ENCODE results near the gene RAB3IP.
"Not testable (repeated sequence)": the region's sequence is repeated elsewhere in the genome, so short reads cannot be mapped to it uniquely, and the experiment has no call there.

RAB3IP gene

DNA sequence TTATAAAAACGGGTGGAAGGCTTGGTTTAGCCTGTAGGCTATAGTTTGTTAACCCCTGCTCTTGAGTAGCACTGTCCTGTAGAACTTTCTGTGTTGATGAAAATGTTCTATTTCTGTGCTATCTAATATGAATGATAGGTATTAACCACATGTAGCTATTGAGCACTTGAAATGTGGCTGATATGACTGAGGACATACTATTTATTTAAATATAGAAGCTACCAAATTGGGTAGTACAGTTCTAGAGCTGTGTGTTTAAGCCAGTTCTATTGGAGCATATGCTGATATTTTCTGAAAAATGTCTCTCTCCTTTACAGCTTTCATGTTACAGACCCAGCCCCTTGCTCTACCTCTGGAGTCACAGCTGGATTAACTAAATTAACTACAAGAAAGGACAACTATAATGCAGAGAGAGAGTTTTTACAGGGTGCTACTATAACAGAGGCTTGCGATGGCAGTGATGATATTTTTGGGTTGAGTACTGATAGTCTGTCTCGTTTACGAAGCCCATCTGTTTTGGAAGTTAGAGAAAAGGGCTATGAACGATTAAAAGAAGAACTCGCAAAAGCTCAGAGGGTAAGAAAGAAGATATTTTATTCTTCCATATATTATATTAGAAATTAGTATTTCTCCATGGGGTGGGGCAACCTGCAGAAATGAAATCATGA, 17.6 kb downstream of the RAB3IP start:
- no peak for DNase-seq

GRCh38 chr12:69758105-69758504, 19.4 kb downstream of the RAB3IP start:
- DNase-seq: no peak

DNA sequence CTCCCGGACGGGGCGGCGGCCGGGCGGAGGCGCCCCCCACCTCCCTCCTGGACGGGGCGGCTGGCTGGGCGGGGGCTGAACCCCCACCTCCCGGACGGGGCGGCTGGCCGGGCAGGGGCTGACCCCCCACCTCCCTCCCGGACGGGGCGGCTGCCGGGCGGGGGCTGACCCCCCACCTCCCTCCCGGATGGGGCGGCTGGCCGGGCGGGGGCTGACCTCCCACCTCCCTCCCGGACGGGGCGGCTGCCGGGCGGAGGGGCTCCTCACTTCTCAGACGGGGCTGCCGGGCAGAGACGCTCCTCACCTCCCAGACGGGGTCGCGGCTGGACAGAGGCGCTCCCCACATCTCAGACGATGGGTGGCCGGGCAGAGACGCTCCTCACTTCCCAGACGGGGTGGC, 20.9 kb downstream of the RAB3IP start:
- DNase-seq: not testable (repeated sequence)

- no peak for DNase-seq
These were observed 26.9 kb downstream of the RAB3IP start for GRCh38 chr12:69765515-69765914.

GRCh38 chr12:69766260-69766659, 27.6 kb downstream of the RAB3IP start:
- DNase-seq: no peak

DNA sequence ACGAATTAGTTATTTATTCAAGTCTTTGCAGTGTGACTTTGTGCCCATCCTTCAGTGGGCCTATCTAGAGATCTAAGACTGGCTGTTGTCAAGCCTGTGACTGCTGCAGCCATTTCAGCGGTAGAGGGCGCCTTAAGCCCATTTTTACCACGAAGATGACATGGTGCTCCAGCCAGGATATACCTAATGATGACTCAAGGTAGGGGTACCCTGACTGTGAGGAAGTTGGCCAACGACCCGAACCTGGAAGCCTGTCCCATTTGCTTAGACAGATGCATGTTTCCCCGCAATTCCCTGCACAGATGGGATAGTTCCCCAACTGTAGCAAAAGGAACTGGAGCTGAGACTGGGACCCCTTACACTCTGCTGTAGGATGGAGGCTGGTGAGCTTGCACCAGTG, 41.3 kb downstream of the RAB3IP start:
- DNase-seq: peak in 1 of 2 experiments; percentile 33

GRCh38 chr12:69783365-69783764, 44.7 kb downstream of the RAB3IP start:
- DNase-seq: no peak

DNA sequence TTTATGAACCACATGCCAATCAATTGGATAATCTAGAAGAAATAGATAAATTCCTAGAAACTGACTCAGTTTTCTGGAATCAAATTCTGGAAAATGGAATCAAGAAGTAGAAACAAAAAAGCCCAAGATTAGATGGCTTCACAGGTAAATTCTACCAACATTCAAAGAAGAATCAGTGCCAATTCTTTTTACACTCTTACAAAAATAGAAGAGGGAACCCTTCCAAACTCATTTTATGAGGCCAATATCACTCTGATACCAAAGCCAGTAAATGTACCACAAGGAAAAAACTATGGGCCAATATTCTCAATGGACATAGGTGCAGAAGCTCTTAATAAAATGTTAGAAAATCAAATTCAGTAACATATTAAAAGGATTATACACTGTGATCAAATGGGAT, 50.7 kb downstream of the RAB3IP start:
- DNase-seq: no peak

GRCh38 chr12:69792533-69792932, 53.9 kb downstream of the RAB3IP start:
- no peak for DNase-seq

DNA sequence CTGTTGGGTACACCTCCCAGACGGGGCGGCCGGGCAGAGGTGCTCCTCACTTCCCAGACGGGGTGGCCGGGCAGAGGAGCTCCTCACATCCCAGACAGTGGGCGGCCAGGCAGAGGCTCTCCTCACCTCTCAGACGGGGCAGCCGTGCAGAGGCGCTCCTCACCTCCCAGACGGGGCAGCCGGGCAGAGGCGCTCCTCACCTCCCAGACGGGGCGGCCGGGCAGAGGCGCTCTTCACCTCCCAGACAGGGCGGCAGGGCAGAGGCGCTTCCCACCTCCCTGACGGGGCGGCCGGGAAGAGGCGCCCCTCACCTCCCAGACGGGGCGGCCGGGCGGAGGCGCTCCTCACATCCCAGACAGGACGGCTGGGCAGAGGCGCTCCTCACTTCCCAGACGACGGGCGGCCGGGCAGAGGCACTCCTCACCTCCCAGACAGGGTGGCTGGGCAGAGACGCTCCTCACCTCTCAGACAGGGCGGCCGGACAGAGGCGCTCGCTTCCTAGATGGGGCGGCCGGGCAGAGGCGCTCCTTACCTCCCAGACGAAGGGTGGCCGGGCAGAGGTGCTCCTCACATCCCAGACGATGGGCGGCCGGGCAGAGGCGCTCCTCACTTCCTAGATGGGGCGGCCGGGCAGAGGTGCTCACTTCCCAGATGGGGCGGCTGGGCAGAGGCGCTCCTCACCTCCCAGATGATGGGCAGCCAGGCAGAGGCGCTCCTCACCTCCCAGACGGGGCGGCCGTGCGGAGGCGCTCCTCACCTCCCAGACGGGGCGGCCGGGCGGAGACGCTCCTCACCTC, 68.6 kb downstream of the RAB3IP start:
- DNase-seq: not testable (repeated sequence)

DNA sequence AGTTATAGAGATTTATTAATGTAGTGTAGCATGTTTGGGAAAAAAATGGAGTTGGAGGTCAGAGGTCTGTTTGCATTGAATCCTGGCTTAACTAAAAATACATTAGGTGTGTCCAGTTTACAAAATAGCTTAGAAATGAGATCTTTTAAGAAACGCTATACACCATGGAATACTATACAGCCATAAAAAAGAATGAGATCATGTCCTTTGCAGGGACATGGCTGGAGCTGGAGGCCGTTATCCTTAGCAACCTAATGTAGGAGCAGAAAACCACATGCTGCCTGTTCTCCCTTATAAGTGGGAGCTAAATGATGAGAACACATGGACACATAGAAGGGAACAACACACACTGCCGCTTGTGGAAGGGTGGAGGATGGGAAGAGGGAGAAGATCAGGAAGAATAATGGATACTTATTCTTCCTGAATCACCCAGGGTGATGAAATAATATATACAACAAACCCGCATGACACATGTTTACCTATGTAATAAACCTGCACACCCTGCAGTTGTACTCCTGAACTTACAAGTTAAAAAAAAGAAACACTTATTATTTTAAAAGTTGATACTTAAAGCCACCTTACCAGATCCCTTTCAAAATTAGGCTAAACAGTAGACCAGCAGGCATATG, 72.3 kb downstream of the RAB3IP start:
- no peak for DNase-seq

DNA sequence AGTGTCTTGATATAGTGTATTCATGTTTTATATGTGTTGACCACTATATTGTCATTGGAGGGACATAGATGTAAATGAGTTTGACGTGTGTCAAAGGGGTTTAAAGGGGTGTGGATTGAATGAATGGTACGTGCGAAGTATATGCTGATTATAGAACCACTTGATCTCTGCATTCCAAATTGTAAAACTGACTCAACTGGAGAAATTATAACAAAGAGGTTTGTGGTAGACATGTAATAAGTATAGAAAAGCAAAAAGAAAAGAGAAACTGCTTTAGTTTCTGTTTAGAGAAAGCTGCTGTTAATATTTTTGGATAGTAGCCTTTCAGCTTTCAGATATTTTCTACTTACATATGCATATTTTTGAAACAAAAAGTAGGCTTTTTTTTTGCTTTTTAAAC, 77.4 kb downstream of the RAB3IP start:
- no peak for DNase-seq

GRCh38 chr12:69821032-69821455, 82.4 kb downstream of the RAB3IP start:
- no peak for DNase-seq

DNA sequence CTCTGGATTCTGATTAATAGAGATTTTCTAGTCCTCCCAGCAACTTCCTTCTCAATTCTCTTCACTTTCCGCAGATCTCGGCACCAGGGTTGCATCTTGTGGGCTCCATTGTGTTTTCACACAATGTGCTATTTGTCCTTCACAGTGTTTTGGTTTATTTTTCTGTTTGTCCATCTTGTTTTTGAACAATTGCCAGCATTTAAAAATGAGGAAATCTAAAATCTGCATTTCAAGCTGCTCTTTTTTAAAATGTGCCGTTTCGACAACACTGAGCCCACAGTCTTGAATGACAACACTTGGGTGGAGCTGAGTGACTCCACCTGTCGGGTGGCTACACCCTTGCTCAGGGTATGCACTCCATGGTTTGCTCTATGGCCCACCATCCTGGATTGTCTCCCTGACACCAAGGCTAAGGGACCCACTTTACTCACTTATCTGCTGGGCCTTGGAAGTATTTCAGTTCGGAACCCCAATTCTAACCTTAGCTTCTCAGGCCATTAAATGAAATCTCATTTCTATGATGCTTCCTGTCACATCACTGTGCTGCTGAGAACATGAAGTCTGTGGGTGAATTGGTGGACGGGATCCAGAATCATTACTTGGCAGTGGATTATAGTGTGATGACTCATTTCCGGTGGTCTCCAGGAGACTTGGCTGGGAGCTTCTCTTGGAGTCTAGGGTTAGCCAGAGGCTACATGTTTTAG, 82.9 kb downstream of the RAB3IP start:
- no peak for DNase-seq

- no peak for DNase-seq
These were observed 83.7 kb downstream of the RAB3IP start for GRCh38 chr12:69822201-69822860.

DNA sequence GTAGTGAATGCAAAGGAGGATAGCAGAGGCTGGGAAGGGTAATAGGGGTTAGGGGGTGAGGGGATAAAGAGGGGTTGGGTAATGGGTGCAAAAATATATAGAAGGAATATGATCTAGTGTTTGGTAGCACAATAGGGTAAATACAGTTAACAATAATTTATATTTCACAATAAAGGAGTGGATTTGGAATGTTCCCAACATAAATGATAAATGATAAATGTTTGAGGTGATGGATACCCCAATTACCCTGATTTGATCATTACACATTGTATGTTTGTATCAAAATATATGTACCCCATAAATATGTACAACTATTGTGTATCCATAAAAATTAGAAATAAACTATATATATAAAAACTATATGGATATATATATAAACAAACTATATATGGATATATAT, 85.4 kb downstream of the RAB3IP start:
- no peak for DNase-seq

- DNase-seq: no peak
These were observed 86.4 kb downstream of the RAB3IP start, which contains the start of gene MYRFL for GRCh38 chr12:69824966-69825560. TSS of gene MYRFL (plus strand) at chr12:69825227. CDS start at chr12:69825518, 291 bp downstream.

DNA sequence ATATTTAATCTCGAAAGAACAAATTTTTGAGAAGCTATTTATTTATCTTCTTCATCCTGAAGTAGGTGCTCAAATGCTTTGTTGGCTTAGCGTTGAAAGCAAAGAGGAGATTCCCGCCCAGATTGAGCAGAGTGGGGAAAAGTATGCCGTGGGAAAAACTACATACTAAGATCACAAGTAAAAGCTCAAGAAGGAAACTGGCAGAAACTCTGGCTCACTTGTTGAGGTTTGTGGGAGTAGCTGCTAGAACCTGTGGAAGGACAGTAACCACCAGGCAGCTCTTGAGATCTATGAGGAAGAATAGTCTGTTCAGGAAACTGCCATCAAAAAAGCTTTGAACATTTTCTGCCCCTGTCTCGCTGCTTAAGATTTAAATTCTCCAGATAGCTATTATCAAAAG, 90.2 kb downstream of the RAB3IP start:
- DNase-seq: no peak

- peak; percentile 20 to 57 for DNase-seq
These were observed 95.0 kb downstream of the RAB3IP start for GRCh38 chr12:69833696-69834095.

DNA sequence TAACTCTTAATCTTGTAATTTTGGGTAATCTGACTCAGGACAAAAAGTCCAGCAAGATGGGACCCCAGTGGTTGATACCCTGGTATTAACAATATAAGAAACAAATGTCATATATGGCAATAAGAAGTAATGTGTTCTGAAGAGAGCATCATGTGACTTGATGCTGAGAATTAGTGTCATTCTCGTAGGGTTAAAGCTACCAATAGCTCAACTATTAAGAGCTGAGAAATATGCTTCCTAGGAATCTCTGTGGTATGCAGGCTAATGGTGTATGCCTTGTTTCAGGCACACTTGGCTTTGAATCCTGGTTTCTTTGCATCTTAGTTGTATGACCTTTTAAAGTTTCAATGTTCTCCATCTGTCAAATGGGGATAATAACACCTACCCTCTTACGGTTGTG, 95.5 kb downstream of the RAB3IP start:
- DNase-seq: no peak

DNA sequence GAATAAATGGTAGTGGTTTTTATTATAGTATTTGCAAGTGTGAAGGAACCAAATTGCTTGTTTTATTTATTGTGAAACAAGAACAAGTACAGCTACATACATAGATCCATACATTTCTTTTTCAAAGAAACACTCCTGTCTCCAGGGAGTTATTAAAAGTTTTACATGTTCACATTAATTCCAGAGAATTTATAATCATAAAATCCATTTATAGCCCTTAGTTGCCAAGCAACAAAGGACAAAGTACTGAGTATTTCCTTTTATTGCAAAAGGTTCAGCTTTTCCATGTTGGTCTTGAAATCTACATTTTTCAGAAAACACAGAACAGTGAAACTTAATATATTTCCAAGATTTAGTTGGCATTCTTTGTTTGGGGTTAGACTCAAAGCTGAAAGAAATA, 95.9 kb downstream of the RAB3IP start:
- peak; percentile 11 to 19 for DNase-seq

DNA sequence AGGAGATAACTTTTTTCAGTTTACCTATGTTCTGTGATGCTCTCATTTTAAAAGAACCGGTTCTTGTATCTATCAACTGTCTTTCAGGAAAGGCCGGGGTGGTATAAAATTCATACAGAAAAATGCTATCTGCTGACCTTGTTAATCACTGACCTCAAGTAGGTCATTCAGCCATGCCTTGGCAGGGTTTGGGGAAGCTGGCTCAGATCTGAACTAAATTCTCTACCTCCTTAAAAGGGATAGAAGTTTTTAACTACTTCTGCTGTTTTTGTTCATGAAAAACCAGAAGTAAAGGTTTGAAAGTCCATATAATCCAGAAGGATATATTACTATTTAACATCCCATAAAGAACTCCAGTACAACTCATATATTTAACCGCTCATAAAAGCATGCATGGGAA, 96.4 kb downstream of the RAB3IP start:
- no peak for DNase-seq

Measured in NCI-H526 (cell line).